Kidney epithelial cell (primary cell): ENCODE data around the gene FILIP1L. TPM values are rescaled to one million over a fixed set of nuclear protein-coding genes. Genes with fewer than 3 reads are reported as not detected.
A peak's percentile ranks its signal among the peaks of the same experiment; 100 is the strongest.

ENCODE experiments used
- DNase-seq: peaks from one replicate; pipeline ENCODE4 v3.0.0-alpha.2; 2010; ENCODE audit warnings: low read depth
- H3K27me3 ChIP-seq: 2 replicates; pipeline ENCODE4 v1.6.0; 2011; ENCODE audit warnings: low read length; ENCODE audit not compliant: control insufficient read depth, insufficient read depth
- H3K36me3 ChIP-seq: 2 replicates; pipeline ENCODE4 v1.5.1; 2011; ENCODE audit warnings: low read length; ENCODE audit not compliant: control insufficient read depth, insufficient read depth
- H3K4me3 ChIP-seq: 2 replicates; pipeline ENCODE4 v1.5.1; 2011; ENCODE audit warnings: low read depth, mild to moderate bottlenecking, control low read depth, low read length
- CTCF ChIP-seq: IDR thresholded peaks from 2 replicates; pipeline ENCODE4 v1.5.1; 2011; ENCODE audit warnings: mild to moderate bottlenecking, moderate library complexity, low read length, control low read depth, inconsistent platforms; ENCODE audit not compliant: insufficient read depth, poor library complexity, severe bottlenecking
- total RNA-seq: library from RNA; depleted of rRNA; stranded (reverse); fragments of >200 nt; gene quantifications from 2 replicates; pipeline ENCODE4 v1.2.3, GENCODE V29; 2015

Gene FILIP1L
- total RNA-seq, 1 donor from 2014 or later, result 15.6 TPM

GRCh38 chr3:99836681-99837080, 277.6 kb downstream of the FILIP1L start:
- DNase-seq, result no peak
- no peak for TF ChIP-seq CTCF
- Histone ChIP-seq H3K36me3 (no peaks in the 10 kb centered on the region), H3K27me3 (no peaks in the 10 kb centered on the region), H3K4me3 (no peak overlapping the region)

- Histone ChIP-seq H3K4me3 (no peak overlapping the region), H3K36me3 (no peaks in the 10 kb centered on the region), H3K27me3 (no peaks in the 10 kb centered on the region)
- no peak for TF ChIP-seq CTCF
- no peak for DNase-seq
Measured at GRCh38 chr3:99834211-99834957, 279.9 kb downstream of the FILIP1L start.

- Histone ChIP-seq H3K4me3 (no peak overlapping the region), H3K36me3 (no peaks in the 10 kb centered on the region), H3K27me3 (no peaks in the 10 kb centered on the region)
- no peak for DNase-seq
- no peak for TF ChIP-seq CTCF
Measured at GRCh38 chr3:99833617-99834205, 280.6 kb downstream of the FILIP1L start.

- H3K4me3 ChIP-seq, result no peak overlapping the region
- H3K36me3 ChIP-seq, result no peaks in the 10 kb centered on the region
- TF ChIP-seq CTCF, result no peak
- DNase-seq, result no peak
- H3K27me3 ChIP-seq, result no peaks in the 10 kb centered on the region
Measured at GRCh38 chr3:99829844-99830243, 284.5 kb downstream of the FILIP1L start.

GRCh38 chr3:99825004-99825640, 289.2 kb downstream of the FILIP1L start:
- Histone ChIP-seq H3K4me3 (no peak overlapping the region), H3K27me3 (no peaks in the 10 kb centered on the region), H3K36me3 (no peaks in the 10 kb centered on the region)
- DNase-seq, result peak; percentile 14
- no peak for TF ChIP-seq CTCF
